GM23248 (cell line): ENCODE results near the gene CRTAC1. TPM values are rescaled to one million over a fixed set of nuclear protein-coding genes. Genes with fewer than 3 reads are reported as not detected.

Experiments used
- DNase-seq: peaks from one replicate; pipeline ENCODE4 v3.0.0-alpha.2; 2015
- H2AFZ ChIP-seq: fragments of 200-600 bp; sonication (generic); 2 replicates; pipeline ENCODE4 v1.6.1; 2016; ENCODE audit warnings: antibody characterized with exemption
- H3F3A ChIP-seq: fragments of 200-600 bp; sonication (generic); 2 replicates; pipeline ENCODE4 v1.6.1; 2016; ENCODE audit warnings: mild to moderate bottlenecking, antibody characterized with exemption, mixed run types; ENCODE audit not compliant: insufficient read depth
- H3K27ac ChIP-seq: fragments of 200-600 bp; sonication (generic); 2 replicates; pipeline ENCODE4 v1.5.1; 2016; ENCODE audit warnings: mild to moderate bottlenecking
- H3K27me3 ChIP-seq: fragments of 200-600 bp; sonication (generic); replicated peaks from 2 replicates; pipeline ENCODE4 v1.6.1; 2016; ENCODE audit warnings: mild to moderate bottlenecking; ENCODE audit not compliant: insufficient read depth
- H3K36me3 ChIP-seq: fragments of 200-600 bp; sonication (generic); 2 replicates; pipeline ENCODE4 v1.6.1; 2016; ENCODE audit warnings: low read depth, mild to moderate bottlenecking
- H3K4me1 ChIP-seq: fragments of 200-600 bp; sonication (generic); 2 replicates; pipeline ENCODE4 v1.6.1; 2016; ENCODE audit warnings: mild to moderate bottlenecking; ENCODE audit not compliant: insufficient read depth
- H3K4me2 ChIP-seq: fragments of 200-600 bp; sonication (generic); one replicate; pipeline ENCODE4 v1.6.1; 2016; ENCODE audit warnings: mild to moderate bottlenecking; ENCODE audit not compliant: unreplicated experiment
- H3K4me3 ChIP-seq: fragments of 200-600 bp; sonication (generic); 2 replicates; pipeline ENCODE4 v1.5.1; 2016; ENCODE audit warnings: mild to moderate bottlenecking
- H3K79me2 ChIP-seq: fragments of 200-600 bp; sonication (generic); 2 replicates; pipeline ENCODE4 v1.6.1; 2016; ENCODE audit warnings: mild to moderate bottlenecking; ENCODE audit not compliant: insufficient read depth
- H3K9ac ChIP-seq: fragments of 200-600 bp; sonication (generic); 2 replicates; pipeline ENCODE4 v1.6.1; 2016; ENCODE audit warnings: mild to moderate bottlenecking
- H3K9me2 ChIP-seq: fragments of 200-600 bp; sonication (generic); 2 replicates; pipeline ENCODE4 v1.6.1; 2016; ENCODE audit warnings: mixed run types, mild to moderate bottlenecking, moderate library complexity; ENCODE audit not compliant: insufficient read depth
- H3K9me3 ChIP-seq: fragments of 200-600 bp; sonication (generic); one replicate; pipeline ENCODE4 v1.6.1; 2017; ENCODE audit warnings: low read depth
- H4K20me1 ChIP-seq: fragments of 200-600 bp; sonication (generic); 2 replicates; pipeline ENCODE4 v1.6.0; 2016; ENCODE audit not compliant: insufficient read depth
- EZH2 ChIP-seq: fragments of 200-600 bp; sonication (generic); IDR thresholded peaks from 2 replicates; pipeline ENCODE4 v1.6.1; 2018; ENCODE audit warnings: antibody characterized with exemption, mild to moderate bottlenecking; ENCODE audit not compliant: insufficient read depth, poor library complexity, severe bottlenecking
- EZH2phosphoT487 ChIP-seq: fragments of 200-600 bp; sonication (generic); IDR thresholded peaks from 2 replicates; pipeline ENCODE4 v1.6.1; 2018; ENCODE audit warnings: antibody characterized with exemption, moderate library complexity, mild to moderate bottlenecking, low read depth; ENCODE audit not compliant: insufficient read depth
- WGBS, 2 experiments: methylation state at CpG; one replicate each; pipeline ENCODE4 v1.1.6; 2015 to 2017; ENCODE audit warnings: low lambda C conversion rate in 2 of 2, low coverage in 1 of 2; ENCODE audit errors: missing lambda C conversion rate in 2 of 2; 5-methylcytosine and 5-hydroxymethylcytosine counted together
- in situ Hi-C: fragments of 300-500 bp; cut with MboI; formaldehyde crosslinking; loops from 2 replicates; pipeline ENCODE4 v1.15.0; 2020
- polyA plus RNA-seq: library from polyadenylated mRNA; unstranded; fragments of >200 nt; fragmentation: Nextera tagmentation; extraction: Ambion mirVana; gene quantifications from 2 replicates; pipeline ENCODE4 v1.2.1, GENCODE V29; 2016
- total RNA-seq: library from RNA; depleted of rRNA; stranded (reverse); fragments of >200 nt; shearing (Covaris generic); gene quantifications from 2 replicates; pipeline ENCODE4 v1.2.3, GENCODE V29; 2014

Gene CRTAC1
- total and polyA plus RNA-seq, 2 experiments from 2014 or later = not detected

GRCh38 chr10:97937928-97938327, 92.5 kb downstream of the CRTAC1 start:
- Histone ChIP-seq H3F3A (no peaks in the 10 kb centered on the region), H4K20me1 (no peaks in the 10 kb centered on the region), H3K9me2 (no peaks in the 10 kb centered on the region), H3K27ac (no peak overlapping the region), H3K27me3 (no peaks in the 10 kb centered on the region), H3K4me2 (no peak overlapping the region), H3K79me2 (no peaks in the 10 kb centered on the region), H3K4me1 (no peaks in the 10 kb centered on the region), H3K36me3 (no peaks in the 10 kb centered on the region), H3K9ac (no peak overlapping the region), H3K4me3 (no peak overlapping the region), H3K9me3 (no peaks in the 10 kb centered on the region), H2AFZ (no peak overlapping the region)
- WGBS, 2 experiments = 33 to 34% methylated on average over 8 of the region's 8 CpGs
- no peak for DNase-seq
- TF ChIP-seq EZH2 = no peak
- in situ Hi-C loops = no loop called here

GRCh38 chr10:97937054-97937453, 93.4 kb downstream of the CRTAC1 start:
- H3K9ac ChIP-seq = no peak overlapping the region
- H3K36me3 ChIP-seq = no peaks in the 10 kb centered on the region
- no peaks in the 10 kb centered on the region for H3K79me2 ChIP-seq
- no peaks in the 10 kb centered on the region for H3K9me3 ChIP-seq
- H4K20me1 ChIP-seq = no peaks in the 10 kb centered on the region
- no peaks in the 10 kb centered on the region for H3K4me1 ChIP-seq
- H3K4me2 ChIP-seq = no peak overlapping the region
- no peaks in the 10 kb centered on the region for H3K27me3 ChIP-seq
- in situ Hi-C loops = no loop called here
- WGBS, 2 experiments = 36 to 43% methylated on average over 5 of the region's 5 CpGs
- TF ChIP-seq EZH2phosphoT487 (no peak), EZH2 (no peak)
- H3K27ac ChIP-seq = no peak overlapping the region
- no peak overlapping the region for H3K4me3 ChIP-seq
- no peak for DNase-seq
- no peaks in the 10 kb centered on the region for H3F3A ChIP-seq
- no peak overlapping the region for H2AFZ ChIP-seq
- no peaks in the 10 kb centered on the region for H3K9me2 ChIP-seq

GRCh38 chr10:97936126-97936525, 94.3 kb downstream of the CRTAC1 start:
- no peaks in the 10 kb centered on the region for H3K9me3 ChIP-seq
- TF ChIP-seq EZH2 (no peak), EZH2phosphoT487 (no peak)
- H3K4me3 ChIP-seq = no peak overlapping the region
- 67 to 74% methylated on average over 23 of the region's 23 CpGs for WGBS, 2 experiments
- H3K27me3 ChIP-seq = no peaks in the 10 kb centered on the region
- no peaks in the 10 kb centered on the region for H3K9me2 ChIP-seq
- DNase-seq = no peak
- no peak overlapping the region for H3K9ac ChIP-seq
- H2AFZ ChIP-seq = no peak overlapping the region
- no peaks in the 10 kb centered on the region for H3K79me2 ChIP-seq
- H3F3A ChIP-seq = no peaks in the 10 kb centered on the region
- H3K4me2 ChIP-seq = no peak overlapping the region
- no peak overlapping the region for H3K27ac ChIP-seq
- in situ Hi-C loops = no loop called here
- H4K20me1 ChIP-seq = no peaks in the 10 kb centered on the region
- H3K4me1 ChIP-seq = no peaks in the 10 kb centered on the region
- no peaks in the 10 kb centered on the region for H3K36me3 ChIP-seq

GRCh38 chr10:97932932-97933530, 97.4 kb downstream of the CRTAC1 start:
- Histone ChIP-seq H3K79me2 (no peaks in the 10 kb centered on the region), H3K27ac (no peak overlapping the region), H3K4me3 (no peak overlapping the region), H3K36me3 (no peaks in the 10 kb centered on the region), H3K4me1 (no peaks in the 10 kb centered on the region), H3K4me2 (no peak overlapping the region), H3K9me2 (no peaks in the 10 kb centered on the region), H2AFZ (no peak overlapping the region), H3K9ac (no peak overlapping the region), H4K20me1 (no peaks in the 10 kb centered on the region), H3F3A (no peaks in the 10 kb centered on the region), H3K9me3 (no peaks in the 10 kb centered on the region), H3K27me3 (peaks cover 7% of the 10 kb centered on the region; the same call in 1 of the 2 replicates)
- no peak for DNase-seq
- 71 to 72% methylated on average over 10 of the region's 10 CpGs for WGBS, 2 experiments
- in situ Hi-C loops = no loop called here
- TF ChIP-seq EZH2phosphoT487 = no peak
- TF ChIP-seq EZH2 = no peak

- TF ChIP-seq EZH2phosphoT487 = no peak
- TF ChIP-seq EZH2 = no peak
- DNase-seq = no peak
- H3K27me3 ChIP-seq = peaks cover 12% of the 10 kb centered on the region
Observed at GRCh38 chr10:97931041-97931440, 99.4 kb downstream of the CRTAC1 start.

More at GRCh38 chr10:97931041-97931440, 99.4 kb downstream of the CRTAC1 start:
- Histone ChIP-seq H3F3A (no peaks in the 10 kb centered on the region), H3K9me2 (no peaks in the 10 kb centered on the region), H3K36me3 (no peaks in the 10 kb centered on the region), H3K4me2 (no peak overlapping the region), H3K4me1 (no peaks in the 10 kb centered on the region), H3K9ac (no peak overlapping the region), H3K79me2 (no peaks in the 10 kb centered on the region), H3K4me3 (no peak overlapping the region), H4K20me1 (no peaks in the 10 kb centered on the region), H2AFZ (no peak overlapping the region), H3K9me3 (no peaks in the 10 kb centered on the region), H3K27ac (no peak overlapping the region)
- 9 to 10% methylated on average over 4 of the region's 4 CpGs for WGBS, 2 experiments
- in situ Hi-C loops = no loop called here
